ENCODE data around the gene GNAO1. TPM values are rescaled to one million over a fixed set of nuclear protein-coding genes. Genes with fewer than 3 reads are reported as not detected.

GNAO1 gene
- total and polyA plus RNA-seq, 4 donors = 34.4 to 331 (median 177) TPM

DNA sequence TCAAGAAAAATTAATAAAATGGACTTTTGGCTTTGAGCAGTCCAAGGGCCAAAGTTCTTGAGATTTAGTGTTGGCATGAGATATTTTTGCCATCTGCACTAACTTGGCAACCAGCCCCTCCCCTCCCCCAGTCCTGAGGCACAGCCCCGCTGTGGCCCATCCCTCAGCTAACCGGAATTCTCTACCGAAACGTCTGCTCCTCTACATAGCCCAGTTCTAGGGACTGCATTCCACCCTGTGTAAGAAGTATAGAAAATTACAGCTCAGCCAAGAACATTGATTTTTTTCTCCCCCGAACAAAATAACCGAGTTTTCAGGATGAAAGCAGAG is 136.6 kb downstream of the GNAO1 start:
- Histone ChIP-seq H3K36me3 (ENCODE audit: control insufficient read depth, insufficient read depth, low read length) (peaks cover 72% of the 10 kb centered on the region), H3K9me3 (ENCODE audit: control insufficient read depth, insufficient read depth, low read length) (no peaks in the 10 kb centered on the region), H3K4me3 (ENCODE audit: low read depth, low read length) (no peak overlapping the region), H3K27me3 (ENCODE audit: control insufficient read depth, insufficient read depth, low read length) (no peaks in the 10 kb centered on the region), H3K4me1 (ENCODE audit: control insufficient read depth, insufficient read depth, low read length) (peaks cover 12% of the 10 kb centered on the region), H3K27ac (ENCODE audit: low read depth, low read length) (no peak overlapping the region)
- DNase-seq (ENCODE audit: low read depth in 4 of 6, low spot score in 6 of 6) = no peak
- no CpG with 5 or more reads among the region's 6 CpGs for WGBS (ENCODE audit: insufficient coverage)

- WGBS (ENCODE audit: insufficient coverage) = 93% methylated on average over 18 of the region's 22 CpGs
- Histone ChIP-seq H3K27ac (ENCODE audit: low read depth, low read length) (no peak overlapping the region), H3K36me3 (ENCODE audit: control insufficient read depth, insufficient read depth, low read length) (peaks cover 74% of the 10 kb centered on the region)
Observed at GRCh38 chr16:56328276-56329022, 137.2 kb downstream of the GNAO1 start.

DNA sequence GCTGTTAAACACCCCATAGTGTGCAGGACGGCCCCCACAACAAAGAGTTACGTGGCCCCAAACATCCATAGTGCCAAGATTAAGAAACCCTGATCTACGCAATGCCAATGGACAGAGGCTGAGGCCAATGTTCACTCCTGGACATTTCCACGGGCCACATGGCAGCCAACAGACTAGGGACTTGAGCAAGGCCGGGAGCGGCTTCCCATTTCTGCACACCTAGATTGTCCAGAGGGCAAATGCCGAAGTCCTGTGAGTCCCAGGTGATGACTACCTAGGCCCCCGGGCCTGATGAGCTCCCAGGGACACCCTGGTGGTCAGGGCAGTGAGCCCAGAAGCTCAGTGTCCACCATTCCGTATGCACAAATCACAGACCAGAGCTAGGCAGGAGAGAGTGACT is 138.6 kb downstream of the GNAO1 start:
- H3K27ac ChIP-seq (ENCODE audit: low read depth, low read length) = no peak overlapping the region
- no peaks in the 10 kb centered on the region for H3K27me3 ChIP-seq (ENCODE audit: control insufficient read depth, insufficient read depth, low read length)
- 91% methylated on average over 9 of the region's 9 CpGs for WGBS (ENCODE audit: insufficient coverage)
- DNase-seq (ENCODE audit: low read depth in 4 of 6, low spot score in 6 of 6) = no peak
- no peak overlapping the region for H3K4me3 ChIP-seq (ENCODE audit: low read depth, low read length)
- H3K36me3 ChIP-seq (ENCODE audit: control insufficient read depth, insufficient read depth, low read length) = peaks cover 81% of the 10 kb centered on the region
- peaks cover 15% of the 10 kb centered on the region for H3K4me1 ChIP-seq (ENCODE audit: control insufficient read depth, insufficient read depth, low read length)
- H3K9me3 ChIP-seq (ENCODE audit: control insufficient read depth, insufficient read depth, low read length) = no peaks in the 10 kb centered on the region

More at GRCh38 chr16:56328276-56329022, 137.2 kb downstream of the GNAO1 start:
- peaks cover 15% of the 10 kb centered on the region for H3K4me1 ChIP-seq (ENCODE audit: control insufficient read depth, insufficient read depth, low read length)
- H3K9me3 ChIP-seq (ENCODE audit: control insufficient read depth, insufficient read depth, low read length) = no peaks in the 10 kb centered on the region
- no peak overlapping the region for H3K4me3 ChIP-seq (ENCODE audit: low read depth, low read length)
- no peak for DNase-seq (ENCODE audit: low read depth in 4 of 6, low spot score in 6 of 6)
- no peaks in the 10 kb centered on the region for H3K27me3 ChIP-seq (ENCODE audit: control insufficient read depth, insufficient read depth, low read length)

GRCh38 chr16:56330476-56330875 is 139.2 kb downstream of the GNAO1 start:
- H3K4me3 ChIP-seq (ENCODE audit: low read depth, low read length) = no peak overlapping the region
- no peaks in the 10 kb centered on the region for H3K27me3 ChIP-seq (ENCODE audit: control insufficient read depth, insufficient read depth, low read length)
- no peak overlapping the region for H3K27ac ChIP-seq (ENCODE audit: low read depth, low read length)
- H3K4me1 ChIP-seq (ENCODE audit: control insufficient read depth, insufficient read depth, low read length) = peaks cover 15% of the 10 kb centered on the region
- no peak for DNase-seq (ENCODE audit: low read depth in 4 of 6, low spot score in 6 of 6)
- 100% methylated on average over 1 of the region's 4 CpGs for WGBS (ENCODE audit: insufficient coverage)
- peaks cover 87% of the 10 kb centered on the region for H3K36me3 ChIP-seq (ENCODE audit: control insufficient read depth, insufficient read depth, low read length)
- no peaks in the 10 kb centered on the region for H3K9me3 ChIP-seq (ENCODE audit: control insufficient read depth, insufficient read depth, low read length)

DNA sequence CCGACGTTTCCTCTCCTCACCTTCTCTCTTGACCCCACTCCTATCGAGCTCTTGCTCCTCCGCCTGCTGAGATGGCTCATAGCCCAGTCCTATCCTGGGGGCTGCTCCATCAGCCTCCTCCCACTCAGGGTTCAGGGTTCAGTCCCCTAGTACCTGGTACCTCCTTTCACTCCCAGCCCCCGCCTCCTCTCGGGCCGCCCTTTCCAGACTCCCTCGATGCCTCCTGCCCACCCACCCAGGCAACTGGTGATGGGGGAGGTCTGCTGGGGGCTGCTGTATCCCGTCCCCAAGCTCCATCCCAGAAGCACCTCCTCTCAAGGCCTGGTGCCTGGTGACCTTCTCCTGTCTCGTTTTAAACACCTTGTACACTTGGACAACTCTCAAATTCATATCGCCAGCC is 140.1 kb downstream of the GNAO1 start:
- H3K9me3 ChIP-seq (ENCODE audit: control insufficient read depth, insufficient read depth, low read length) = no peaks in the 10 kb centered on the region
- H3K4me3 ChIP-seq (ENCODE audit: low read depth, low read length) = no peak overlapping the region
- 77% methylated on average over 6 of the region's 11 CpGs for WGBS (ENCODE audit: insufficient coverage)
- H3K27me3 ChIP-seq (ENCODE audit: control insufficient read depth, insufficient read depth, low read length) = no peaks in the 10 kb centered on the region
- DNase-seq (ENCODE audit: low read depth in 4 of 6, low spot score in 6 of 6) = no peak
- no peak overlapping the region for H3K27ac ChIP-seq (ENCODE audit: low read depth, low read length)
- H3K36me3 ChIP-seq (ENCODE audit: control insufficient read depth, insufficient read depth, low read length) = peaks cover 91% of the 10 kb centered on the region
- H3K4me1 ChIP-seq (ENCODE audit: control insufficient read depth, insufficient read depth, low read length) = peaks cover 14% of the 10 kb centered on the region

DNA sequence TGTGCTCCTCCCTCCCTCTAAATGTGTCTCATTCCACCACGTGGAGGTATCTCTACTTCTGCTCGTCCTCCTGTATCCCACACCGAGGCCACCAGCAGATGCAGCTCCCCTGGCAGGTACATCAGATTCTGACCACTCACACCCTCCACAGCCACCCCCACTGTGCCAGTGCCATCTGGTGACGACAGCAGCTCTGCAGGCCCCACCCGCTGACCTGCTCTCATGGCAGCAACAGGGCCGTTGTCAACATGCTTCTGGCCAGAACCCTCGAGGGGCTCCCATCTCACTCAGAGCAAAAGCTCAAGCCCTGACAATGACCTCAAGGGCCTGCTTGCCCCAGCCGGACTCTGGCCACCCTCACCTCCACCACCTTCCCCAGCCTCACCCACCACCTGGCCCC is 140.6 kb downstream of the GNAO1 start:
- peaks cover 92% of the 10 kb centered on the region for H3K36me3 ChIP-seq (ENCODE audit: control insufficient read depth, insufficient read depth, low read length)

DNA sequence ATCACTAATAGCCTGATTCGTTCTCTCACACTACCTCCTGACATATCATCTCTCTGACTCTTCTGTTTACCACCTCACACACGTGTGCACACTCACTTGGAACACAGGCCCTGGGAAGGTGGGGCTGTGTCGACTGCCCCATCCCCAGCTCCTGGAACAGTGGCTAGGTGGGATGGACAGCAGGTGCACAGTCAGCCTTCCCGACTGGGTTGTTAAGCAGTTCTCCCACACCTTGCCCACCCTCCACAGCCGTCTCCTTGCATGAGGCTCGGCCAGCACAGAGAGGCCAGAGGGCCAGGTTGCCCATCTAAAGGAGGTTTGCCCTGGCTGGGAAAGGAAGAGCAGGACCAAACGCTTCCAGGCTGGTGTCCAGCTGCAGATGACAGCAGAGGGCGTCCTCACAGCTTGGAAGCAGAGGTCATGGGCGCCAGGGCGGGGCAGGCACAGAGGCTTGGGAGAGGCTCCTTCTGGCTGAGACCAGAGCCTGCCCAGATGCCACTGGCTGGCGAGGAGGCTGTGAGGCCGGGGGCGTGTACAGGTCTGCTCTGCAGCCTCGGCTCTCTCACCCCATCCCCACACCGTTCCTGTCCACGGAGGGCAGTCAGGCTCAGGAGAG is 141.3 kb downstream of the GNAO1 start:
- peak in 1 of 6 donors; percentile 35 for DNase-seq (ENCODE audit: low read depth in 4 of 6, low spot score in 6 of 6)
- 62% methylated on average over 11 of the region's 16 CpGs for WGBS (ENCODE audit: insufficient coverage)
- H3K27ac ChIP-seq (ENCODE audit: low read depth, low read length) = no peak overlapping the region
- no peak overlapping the region for H3K4me3 ChIP-seq (ENCODE audit: low read depth, low read length)
- H3K9me3 ChIP-seq (ENCODE audit: control insufficient read depth, insufficient read depth, low read length) = no peaks in the 10 kb centered on the region
- H3K36me3 ChIP-seq (ENCODE audit: control insufficient read depth, insufficient read depth, low read length) = peaks cover 92% of the 10 kb centered on the region
- H3K4me1 ChIP-seq (ENCODE audit: control insufficient read depth, insufficient read depth, low read length) = peaks cover 8% of the 10 kb centered on the region
- no peaks in the 10 kb centered on the region for H3K27me3 ChIP-seq (ENCODE audit: control insufficient read depth, insufficient read depth, low read length)

More for the DNA sequence above, 140.6 kb downstream of the GNAO1 start:
- DNase-seq (ENCODE audit: low read depth in 4 of 6, low spot score in 6 of 6) = no peak
- H3K4me1 ChIP-seq (ENCODE audit: control insufficient read depth, insufficient read depth, low read length) = peaks cover 9% of the 10 kb centered on the region
- H3K4me3 ChIP-seq (ENCODE audit: low read depth, low read length) = no peak overlapping the region
- no peak overlapping the region for H3K27ac ChIP-seq (ENCODE audit: low read depth, low read length)
- H3K27me3 ChIP-seq (ENCODE audit: control insufficient read depth, insufficient read depth, low read length) = no peaks in the 10 kb centered on the region
- no peaks in the 10 kb centered on the region for H3K9me3 ChIP-seq (ENCODE audit: control insufficient read depth, insufficient read depth, low read length)
- WGBS (ENCODE audit: insufficient coverage) = 70% methylated on average over 8 of the region's 8 CpGs

DNA sequence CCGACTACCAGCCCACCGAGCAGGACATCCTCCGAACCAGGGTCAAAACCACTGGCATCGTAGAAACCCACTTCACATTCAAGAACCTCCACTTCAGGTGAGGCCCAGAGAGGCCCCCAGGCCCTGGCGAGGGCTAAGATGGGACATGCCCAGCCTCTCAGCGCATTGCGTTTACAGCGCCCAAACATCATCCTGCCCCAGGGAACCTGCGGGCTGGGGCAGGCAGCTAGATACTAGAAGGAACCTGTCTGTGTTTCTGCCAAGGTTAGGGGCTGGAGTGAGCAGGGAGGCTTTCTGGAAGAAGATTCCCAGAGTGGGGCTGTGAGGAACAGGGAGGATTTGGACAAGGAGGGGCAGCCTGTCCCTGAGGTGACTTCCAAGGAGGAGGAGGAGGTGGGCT is 143.5 kb downstream of the GNAO1 start:
- H3K27ac ChIP-seq (ENCODE audit: low read depth, low read length) = no peak overlapping the region
- no peak for DNase-seq (ENCODE audit: low read depth in 4 of 6, low spot score in 6 of 6)
- H3K9me3 ChIP-seq (ENCODE audit: control insufficient read depth, insufficient read depth, low read length) = no peaks in the 10 kb centered on the region
- peaks cover 96% of the 10 kb centered on the region for H3K36me3 ChIP-seq (ENCODE audit: control insufficient read depth, insufficient read depth, low read length)
- no peak overlapping the region for H3K4me3 ChIP-seq (ENCODE audit: low read depth, low read length)
- 92% methylated on average over 9 of the region's 9 CpGs for WGBS (ENCODE audit: insufficient coverage)
- peaks cover 8% of the 10 kb centered on the region for H3K4me1 ChIP-seq (ENCODE audit: control insufficient read depth, insufficient read depth, low read length)
- no peaks in the 10 kb centered on the region for H3K27me3 ChIP-seq (ENCODE audit: control insufficient read depth, insufficient read depth, low read length)

- H3K27ac ChIP-seq (ENCODE audit: low read depth, low read length) = no peak overlapping the region
Observed at GRCh38 chr16:56336071-56336688, 144.9 kb downstream of the GNAO1 start.

More at GRCh38 chr16:56336071-56336688, 144.9 kb downstream of the GNAO1 start:
- Histone ChIP-seq H3K4me1 (ENCODE audit: control insufficient read depth, insufficient read depth, low read length) (peaks cover 8% of the 10 kb centered on the region), H3K9me3 (ENCODE audit: control insufficient read depth, insufficient read depth, low read length) (no peaks in the 10 kb centered on the region), H3K36me3 (ENCODE audit: control insufficient read depth, insufficient read depth, low read length) (peaks cover 96% of the 10 kb centered on the region), H3K27me3 (ENCODE audit: control insufficient read depth, insufficient read depth, low read length) (no peaks in the 10 kb centered on the region), H3K4me3 (ENCODE audit: low read depth, low read length) (no peak overlapping the region)
- no peak for DNase-seq (ENCODE audit: low read depth in 4 of 6, low spot score in 6 of 6)
- WGBS (ENCODE audit: insufficient coverage) = 80% methylated on average over 8 of the region's 8 CpGs

Measured in spinal cord (tissue), 10 donors.